Neural cell (in vitro differentiated cells): ENCODE results near the gene TSPAN4.

Source experiments
- CTCF ChIP-seq: fragments of 450-650 bp; IDR thresholded peaks from 2 replicates; pipeline ENCODE4 v1.5.1; 2014; ENCODE audit warnings: antibody characterized with exemption, mild to moderate bottlenecking, moderate library complexity; ENCODE audit not compliant: poor library complexity, severe bottlenecking
- EP300 ChIP-seq: fragments of 450-650 bp; conservative IDR thresholded peaks from 2 replicates; pipeline ENCODE4 v1.6.1; 2014; ENCODE audit warnings: antibody characterized with exemption, mild to moderate bottlenecking, moderate library complexity; ENCODE audit not compliant: poor library complexity, severe bottlenecking
- EZH2 ChIP-seq: fragments of 200-600, 300-800 bp; shearing (Covaris generic), sonication (generic); IDR thresholded peaks from 2 replicates; pipeline ENCODE4 v1.6.1; 2014; ENCODE audit warnings: antibody characterized with exemption, low read length, borderline replicate concordance, mild to moderate bottlenecking; ENCODE audit not compliant: insufficient read depth, poor library complexity, severe bottlenecking
- MXI1 ChIP-seq: fragments of 450-650 bp; conservative IDR thresholded peaks from 2 replicates; pipeline ENCODE4 v1.6.1; 2014; ENCODE audit warnings: antibody characterized with exemption, mild to moderate bottlenecking; ENCODE audit not compliant: poor library complexity, severe bottlenecking
- POLR2AphosphoS5 ChIP-seq: IDR thresholded peaks from 2 replicates; pipeline ENCODE4 v1.6.1; 2012
- RAD21 ChIP-seq: fragments of 450-650 bp; conservative IDR thresholded peaks from 2 replicates; pipeline ENCODE4 v1.6.1; 2014; ENCODE audit warnings: antibody characterized with exemption, mild to moderate bottlenecking, moderate library complexity
- REST ChIP-seq: IDR thresholded peaks from 2 replicates; pipeline ENCODE4 v1.6.1; 2012; ENCODE audit warnings: borderline replicate concordance

GRCh38 chr11:854601-855329 is 12.1 kb downstream of the TSPAN4 start:
- TF ChIP-seq CTCF (no peak), EZH2 (no peak), REST (no peak), EP300 (no peak), POLR2AphosphoS5 (no peak), RAD21 (no peak), MXI1 (no peak)
